GM18867 (cell line): ENCODE results near the gene CCDC7.
"Not testable (repeated sequence)": the region's sequence is repeated elsewhere in the genome, so short reads cannot be mapped to it uniquely, and the experiment has no call there.

ENCODE experiments used
- ATAC-seq: cut with Tn5 transposase; IDR thresholded peaks from one replicate; pipeline ENCODE4 v1.9.1; 2021; ENCODE audit warnings: mild to moderate bottlenecking, moderate library complexity; ENCODE audit not compliant: unreplicated experiment

CCDC7 gene

GRCh38 chr10:32687546-32687945, 241.6 kb downstream of the CCDC7 start:
- ATAC-seq, result no peak

GRCh38 chr10:32692174-32692573, 246.2 kb downstream of the CCDC7 start:
- no peak for ATAC-seq

- ATAC-seq, result no peak
Observed at GRCh38 chr10:32693441-32693979, 247.6 kb downstream of the CCDC7 start.

GRCh38 chr10:32699683-32700082, 253.7 kb downstream of the CCDC7 start:
- ATAC-seq, result not testable (repeated sequence)

- no peak for ATAC-seq
Observed at GRCh38 chr10:32713560-32713959, 267.6 kb downstream of the CCDC7 start.

- no peak for ATAC-seq
Observed at GRCh38 chr10:32731527-32731926, 285.6 kb downstream of the CCDC7 start.

GRCh38 chr10:32738958-32739357, 293.0 kb downstream of the CCDC7 start:
- no peak for ATAC-seq

GRCh38 chr10:32744321-32744720, 298.4 kb downstream of the CCDC7 start:
- ATAC-seq, result no peak

- no peak for ATAC-seq
Observed at GRCh38 chr10:32746869-32747268, 300.9 kb downstream of the CCDC7 start.

- ATAC-seq, result no peak
Observed at GRCh38 chr10:32751582-32751981, 305.6 kb downstream of the CCDC7 start.

- ATAC-seq, result not testable (repeated sequence)
Observed at GRCh38 chr10:32754900-32755299, 309.0 kb downstream of the CCDC7 start.

- ATAC-seq, result no peak
Observed at GRCh38 chr10:32771217-32771616, 325.3 kb downstream of the CCDC7 start.

- ATAC-seq, result no peak
Observed at GRCh38 chr10:32773105-32773504, 327.2 kb downstream of the CCDC7 start.

GRCh38 chr10:32786968-32787367, 341.0 kb downstream of the CCDC7 start:
- ATAC-seq, result no peak

GRCh38 chr10:32787690-32788284, 341.8 kb downstream of the CCDC7 start:
- no peak for ATAC-seq

- ATAC-seq, result no peak
Observed at GRCh38 chr10:32788359-32788758, 342.4 kb downstream of the CCDC7 start.

GRCh38 chr10:32790483-32790882, 344.5 kb downstream of the CCDC7 start:
- no peak for ATAC-seq

GRCh38 chr10:32793033-32793432, 347.1 kb downstream of the CCDC7 start:
- no peak for ATAC-seq

- no peak for ATAC-seq
Observed at GRCh38 chr10:32795598-32796183, 349.8 kb downstream of the CCDC7 start.

GRCh38 chr10:32797393-32797792, 351.5 kb downstream of the CCDC7 start:
- not testable (repeated sequence) for ATAC-seq

- no peak for ATAC-seq
Observed at GRCh38 chr10:32846974-32847373, 401.0 kb downstream of the CCDC7 start.

- no peak for ATAC-seq
Observed at GRCh38 chr10:32851301-32851700, 405.4 kb downstream of the CCDC7 start.

GRCh38 chr10:32854435-32854834, 408.5 kb downstream of the CCDC7 start:
- ATAC-seq, result no peak
